Measurements from ENCODE around the gene C11orf24. TPM values are rescaled to one million over a fixed set of nuclear protein-coding genes. Genes with fewer than 3 reads are reported as not detected.

C11orf24 gene
- total and polyA plus RNA-seq, 2 of the 4 experiments (the other 2 are of a cell fraction), result 42.5 to 135 TPM

DNA sequence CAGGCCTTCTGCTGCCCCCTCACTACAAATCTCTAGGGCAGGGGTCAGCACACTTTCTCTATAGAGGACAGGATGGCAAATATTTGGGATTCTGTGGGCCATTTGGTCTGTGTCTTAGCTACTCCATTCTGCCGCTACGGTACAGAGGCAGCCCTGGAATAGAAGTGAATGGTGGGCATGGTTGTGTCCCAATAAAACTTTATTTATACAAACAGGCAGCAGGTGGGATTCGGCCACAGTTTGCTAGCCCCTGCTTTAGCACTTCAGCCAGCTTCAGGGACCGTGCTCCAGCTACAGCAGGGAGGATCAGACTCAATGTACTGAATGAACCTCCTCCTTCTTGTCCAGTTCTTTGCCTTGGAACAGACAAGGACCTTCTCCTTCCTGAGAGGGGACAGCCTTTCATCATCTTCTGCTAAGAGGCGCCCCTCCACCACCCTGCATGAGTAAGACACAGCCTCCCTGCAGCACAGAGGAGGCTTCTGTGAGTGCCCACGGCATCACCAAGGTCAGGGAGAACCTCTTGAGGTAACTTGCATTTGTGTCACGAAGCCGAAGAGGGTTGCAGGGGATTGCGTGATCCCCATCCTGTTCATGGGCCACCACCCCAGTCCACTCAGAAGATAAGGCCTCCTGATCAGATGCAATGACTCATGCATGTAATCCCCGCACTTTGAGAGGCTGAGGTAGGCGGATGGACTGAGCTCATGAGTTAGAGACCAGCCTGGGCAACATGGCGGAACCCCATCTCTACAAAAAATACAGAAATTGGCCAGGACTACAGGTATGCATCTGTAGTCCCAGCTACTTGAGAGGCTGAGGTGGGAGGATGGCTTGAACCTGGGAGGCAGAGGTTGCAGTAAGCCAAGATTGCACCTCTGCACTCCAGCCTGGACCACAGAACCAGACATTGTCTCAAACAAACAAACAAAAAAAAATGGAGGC is 4.6 kb downstream of the C11orf24 start:
- peak; percentile 31; the same call in 1 of the 2 replicates for TF ChIP-seq CEBPB (IDR thresholded peaks at IDR 0.05; ENCODE audit: low read depth, low read length)
- TF ChIP-seq, protein P1, sequence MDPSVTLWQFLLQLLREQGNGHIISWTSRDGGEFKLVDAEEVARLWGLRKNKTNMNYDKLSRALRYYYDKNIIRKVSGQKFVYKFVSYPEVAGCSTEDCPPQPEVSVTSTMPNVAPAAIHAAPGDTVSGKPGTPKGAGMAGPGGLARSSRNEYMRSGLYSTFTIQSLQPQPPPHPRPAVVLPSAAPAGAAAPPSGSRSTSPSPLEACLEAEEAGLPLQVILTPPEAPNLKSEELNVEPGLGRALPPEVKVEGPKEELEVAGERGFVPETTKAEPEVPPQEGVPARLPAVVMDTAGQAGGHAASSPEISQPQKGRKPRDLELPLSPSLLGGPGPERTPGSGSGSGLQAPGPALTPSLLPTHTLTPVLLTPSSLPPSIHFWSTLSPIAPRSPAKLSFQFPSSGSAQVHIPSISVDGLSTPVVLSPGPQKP (IDR thresholded peaks at IDR 0.05; ENCODE audit: borderline replicate concordance, low read depth, low read length), result no peak
- CTCF ChIA-PET, result no interaction called here
- in situ Hi-C loops (cut with MboI; ENCODE audit: low sequenced_read_pairs), result loop anchor here (5.0 kb wide), 1 partner anchor 115 kb away; no protein-coding TSS in a partner anchor

More for the DNA sequence above, 4.6 kb downstream of the C11orf24 start:
- no peak overlapping the region for H3K56ac ChIP-seq (ENCODE audit: extremely low read depth, insufficient read depth, low read length)
- no peak overlapping the region for H2AFZ ChIP-seq (replicated peaks; ENCODE audit: low read length, poor library complexity)
- no peak overlapping the region for H4K5ac ChIP-seq (ENCODE audit: low read depth, low read length)
- no peaks in the 10 kb centered on the region for H3K27me3 ChIP-seq (ENCODE audit: control insufficient read depth, insufficient read depth, low read length)
- intact Hi-C loops (cut with micrococcal nuclease), result no loop called here
- no peak overlapping the region for H4K8ac ChIP-seq (ENCODE audit: low read depth in 2 of 2, low read length in 2 of 2)
- no peak overlapping the region for H4K91ac ChIP-seq (ENCODE audit: insufficient read depth, low read depth, low read length)
- ATAC-seq (ENCODE audit: low read depth) (no peak), DNase-seq (peak; percentile 17)
- H3K9me1 ChIP-seq (ENCODE audit: insufficient read depth, low read length), result peaks cover 36% of the 10 kb centered on the region
- dilution Hi-C loops (cut with HindIII; ENCODE audit: low sequenced_read_pairs, unreplicated experiment), result no loop called here
- no peak overlapping the region for H2BK120ac ChIP-seq (ENCODE audit: low read depth, low read length)
- H3K4me2 ChIP-seq (ENCODE audit: low read depth, low read length), result no peak overlapping the region
- H2BK15ac ChIP-seq (ENCODE audit: low read depth, low read length), result no peak overlapping the region
- H3K4me3 ChIP-seq (ENCODE audit: insufficient read depth, low read depth, low read length), result no peak overlapping the region
- no peaks in the 10 kb centered on the region for H3K9me3 ChIP-seq (ENCODE audit: control insufficient read depth, insufficient read depth, low read length)
- no peak overlapping the region for H3K27ac ChIP-seq (ENCODE audit: insufficient read depth, low read length)
- H2AK9ac ChIP-seq (replicated peaks; ENCODE audit: low read depth, low read length, poor library complexity), result no peak overlapping the region
- H3K18ac ChIP-seq (ENCODE audit: low read depth, low read length), result no peak overlapping the region
- no peak overlapping the region for H2BK5ac ChIP-seq (ENCODE audit: low read depth, low read length, poor library complexity, severe bottlenecking)
- H3K4ac ChIP-seq (ENCODE audit: low read depth, low read length), result no peak overlapping the region
- 0 out of 2 replicates have a peak overlapping the region, but pooled peaks have one; percentile 6 for H2AK5ac ChIP-seq (ENCODE audit: low read depth, low read length)
- no TSS peak for BruUV-seq (replicated peaks)
- H3K9ac ChIP-seq (ENCODE audit: low read depth, low read length), result no peak overlapping the region
- WGBS, 2 experiments (ENCODE audit: extremely low coverage in 2 of 2, insufficient read length in 1 of 2), result no CpG with 5 or more reads among the region's 12 CpGs
- no peak overlapping the region for H3K23ac ChIP-seq (ENCODE audit: low read depth, low read length)
- peaks cover 50% of the 10 kb centered on the region for H3K36me3 ChIP-seq (ENCODE audit: control insufficient read depth, insufficient read depth, low read length)
- no peak overlapping the region for H3K14ac ChIP-seq (replicated peaks; ENCODE audit: low read depth, low read length)
- H2BK20ac ChIP-seq (ENCODE audit: low read depth, low read length), result no peak overlapping the region
- peaks cover 10% of the 10 kb centered on the region for H3K4me1 ChIP-seq (ENCODE audit: control insufficient read depth, insufficient read depth, low read length)
- H3K79me1 ChIP-seq (ENCODE audit: low read depth in 1 of 2, low read length in 2 of 2), result peaks cover 34 to 78% of the 10 kb centered on the region in 2 experiments
- POLR2A ChIA-PET (ENCODE audit: unreplicated experiment), result no interaction called here
- peaks cover 71% of the 10 kb centered on the region for H4K20me1 ChIP-seq (ENCODE audit: insufficient read depth, low read length)
